Loucy (cell line): ENCODE results near the gene NDUFS6.

Source experiments
- H2AFZ ChIP-seq: fragments of 200-600 bp; sonication (generic); 2 replicates; pipeline ENCODE4 v1.6.0; 2016; ENCODE audit warnings: antibody characterized with exemption, mild to moderate bottlenecking, low read length, moderate library complexity
- H3F3A ChIP-seq: fragments of 200-600 bp; 2 replicates; pipeline ENCODE4 v1.6.0; 2016; ENCODE audit warnings: antibody characterized with exemption, low read depth, mild to moderate bottlenecking
- H3K27me3 ChIP-seq: fragments of 200-600 bp; sonication (generic); 2 replicates; pipeline ENCODE4 v1.6.1; 2014; ENCODE audit warnings: low read length, mild to moderate bottlenecking; ENCODE audit not compliant: insufficient read depth, poor library complexity, severe bottlenecking
- H3K36me3 ChIP-seq: fragments of 200-600 bp; sonication (generic); 2 replicates; pipeline ENCODE4 v1.6.1; 2016; ENCODE audit warnings: low read length; ENCODE audit not compliant: insufficient read depth
- H3K4me1 ChIP-seq: fragments of 200-600 bp; sonication (generic); 2 replicates; pipeline ENCODE4 v1.5.1; 2014; ENCODE audit warnings: low read length, mild to moderate bottlenecking; ENCODE audit not compliant: insufficient read depth, poor library complexity, severe bottlenecking
- H3K4me2 ChIP-seq: fragments of 200-600 bp; sonication (generic); 2 replicates; pipeline ENCODE4 v1.6.0; 2014; ENCODE audit warnings: antibody characterized with exemption, low read length, low read depth, mild to moderate bottlenecking; ENCODE audit not compliant: poor library complexity, severe bottlenecking
- H3K4me3 ChIP-seq: fragments of 200-600 bp; sonication (generic); 2 replicates; pipeline ENCODE4 v1.5.1; 2014; ENCODE audit warnings: low read length, mild to moderate bottlenecking, mixed read lengths; ENCODE audit not compliant: poor library complexity, severe bottlenecking
- H3K79me2 ChIP-seq: fragments of 200-600 bp; sonication (generic); 2 replicates; pipeline ENCODE4 v1.6.1; 2014; ENCODE audit warnings: low read length; ENCODE audit not compliant: insufficient read depth
- H3K9ac ChIP-seq: fragments of 200-600 bp; sonication (generic); 2 replicates; pipeline ENCODE4 v1.6.0; 2014; ENCODE audit warnings: mild to moderate bottlenecking, low read depth, low read length, moderate library complexity; ENCODE audit not compliant: poor library complexity, severe bottlenecking
- H3K9me2 ChIP-seq: fragments of 200-600 bp; sonication (generic); replicated peaks from 2 replicates; pipeline ENCODE4 v1.6.1; 2016; ENCODE audit warnings: low read depth, low read length, mixed read lengths
- H3K9me3 ChIP-seq: fragments of 200-600 bp; sonication (generic); 2 replicates; pipeline ENCODE4 v1.6.1; 2014; ENCODE audit warnings: mild to moderate bottlenecking, antibody characterized with exemption, low read length, low read depth; ENCODE audit not compliant: insufficient read depth
- H4K20me1 ChIP-seq: fragments of 200-600 bp; sonication (generic); 2 replicates; pipeline ENCODE4 v1.6.0; 2014; ENCODE audit warnings: antibody characterized with exemption, low read length, mild to moderate bottlenecking; ENCODE audit not compliant: insufficient read depth, poor library complexity, severe bottlenecking
- CTCF ChIP-seq: fragments of 200-600 bp; sonication (generic); conservative IDR thresholded peaks from 2 replicates; pipeline ENCODE4 v1.5.1; 2014; ENCODE audit warnings: mild to moderate bottlenecking, antibody characterized with exemption, low read length
- EZH2phosphoT487 ChIP-seq: fragments of 200-600 bp; IDR thresholded peaks from 2 replicates; pipeline ENCODE4 v1.6.1; 2018; ENCODE audit warnings: antibody characterized with exemption, mild to moderate bottlenecking, moderate library complexity, borderline replicate concordance

NDUFS6 gene

GRCh38 chr5:1807451-1808185 lies 6.4 kb downstream of the NDUFS6 start:
- Histone ChIP-seq H3K79me2 (peaks cover 85% of the 10 kb centered on the region), H3K4me1 (peaks cover 12% of the 10 kb centered on the region), H2AFZ (no peak overlapping the region), H3K27me3 (no peaks in the 10 kb centered on the region), H3K4me2 (no peak overlapping the region), H3F3A (no peaks in the 10 kb centered on the region), H3K9me2 (no peaks in the 10 kb centered on the region), H3K9ac (no peak overlapping the region), H3K9me3 (no peaks in the 10 kb centered on the region), H3K4me3 (no peak overlapping the region), H3K36me3 (peaks cover 80% of the 10 kb centered on the region), H4K20me1 (peaks cover 20% of the 10 kb centered on the region)
- TF ChIP-seq EZH2phosphoT487 (no peak), CTCF (no peak)

- peaks cover 4% of the 10 kb centered on the region for H3K4me1 ChIP-seq
- H3K79me2 ChIP-seq: peaks cover 77% of the 10 kb centered on the region
- H3K4me2 ChIP-seq: no peak overlapping the region
- H3F3A ChIP-seq: no peaks in the 10 kb centered on the region
- H3K9ac ChIP-seq: no peak overlapping the region
- H3K9me3 ChIP-seq: no peaks in the 10 kb centered on the region
- no peaks in the 10 kb centered on the region for H3K27me3 ChIP-seq
- no peak overlapping the region for H3K4me3 ChIP-seq
- H4K20me1 ChIP-seq: peaks cover 14% of the 10 kb centered on the region
- no peaks in the 10 kb centered on the region for H3K9me2 ChIP-seq
- H3K36me3 ChIP-seq: peaks cover 81% of the 10 kb centered on the region
- no peak for TF ChIP-seq CTCF
- TF ChIP-seq EZH2phosphoT487: no peak
- no peak overlapping the region for H2AFZ ChIP-seq
Measured at GRCh38 chr5:1808439-1808838, 7.2 kb downstream of the NDUFS6 start.

- no peak overlapping the region for H3K4me3 ChIP-seq
- H2AFZ ChIP-seq: no peak overlapping the region
- no peaks in the 10 kb centered on the region for H3F3A ChIP-seq
- no peaks in the 10 kb centered on the region for H3K9me3 ChIP-seq
- H3K4me2 ChIP-seq: no peak overlapping the region
- no peak overlapping the region for H3K9ac ChIP-seq
- TF ChIP-seq CTCF (no peak), EZH2phosphoT487 (no peak)
- H3K36me3 ChIP-seq: peaks cover 82% of the 10 kb centered on the region
- H3K79me2 ChIP-seq: peaks cover 66% of the 10 kb centered on the region
- H3K27me3 ChIP-seq: no peaks in the 10 kb centered on the region
- peaks cover 14% of the 10 kb centered on the region for H4K20me1 ChIP-seq
- H3K9me2 ChIP-seq: no peaks in the 10 kb centered on the region
- H3K4me1 ChIP-seq: no peaks in the 10 kb centered on the region
Measured at GRCh38 chr5:1809416-1810035, 8.3 kb downstream of the NDUFS6 start.
